HUES64 (cell line): ENCODE data around the gene RIBC1.
A peak's percentile ranks its signal among the peaks of the same experiment; 100 is the strongest.

Experiments used
- H3K27ac ChIP-seq: 2 replicates; pipeline ENCODE4 v1.7.0; 2013; ENCODE audit warnings: low read depth, low read length, inconsistent platforms
- H3K27me3 ChIP-seq: 2 replicates; pipeline ENCODE4 v1.6.1; 2013; ENCODE audit warnings: mild to moderate bottlenecking, low read length; ENCODE audit not compliant: insufficient read depth
- H3K36me3 ChIP-seq: 2 replicates; pipeline ENCODE4 v1.6.1; 2013; ENCODE audit warnings: mild to moderate bottlenecking, low read length; ENCODE audit not compliant: insufficient read depth
- H3K4me1 ChIP-seq: 2 replicates; pipeline ENCODE4 v1.6.1; 2013; ENCODE audit warnings: mild to moderate bottlenecking, low read length, moderate library complexity; ENCODE audit not compliant: insufficient read depth
- H3K4me3 ChIP-seq: 2 replicates; pipeline ENCODE4 v1.5.1; 2013; ENCODE audit warnings: mild to moderate bottlenecking, low read length, moderate library complexity
- H3K9ac ChIP-seq: 2 replicates; pipeline ENCODE4 v1.6.1; 2013; ENCODE audit warnings: mild to moderate bottlenecking, low read depth, low read length
- H3K9me3 ChIP-seq: 2 replicates; pipeline ENCODE4 v1.6.1; 2013; ENCODE audit warnings: low read depth, low read length; ENCODE audit not compliant: insufficient read depth
- WGBS: fragments of 150-250, 120-280 bp; methylation state at CpG from one replicate; pipeline ENCODE4 v1.1.7; 2013; ENCODE audit warnings: missing lambda C conversion rate; 5-methylcytosine and 5-hydroxymethylcytosine counted together

Gene RIBC1

GRCh38 chrX:53437206-53437605, 14.5 kb downstream of the RIBC1 start:
- peaks cover 17% of the 10 kb centered on the region for H3K27me3 ChIP-seq
- H3K9me3 ChIP-seq, result no peaks in the 10 kb centered on the region
- WGBS, result 67% methylated on average over 2 of the region's 2 CpGs
- H3K4me3 ChIP-seq, result no peak overlapping the region
- H3K9ac ChIP-seq, result no peak overlapping the region
- H3K4me1 ChIP-seq, result no peaks in the 10 kb centered on the region
- no peak overlapping the region for H3K27ac ChIP-seq
- H3K36me3 ChIP-seq, result peaks cover 2% of the 10 kb centered on the region

DNA sequence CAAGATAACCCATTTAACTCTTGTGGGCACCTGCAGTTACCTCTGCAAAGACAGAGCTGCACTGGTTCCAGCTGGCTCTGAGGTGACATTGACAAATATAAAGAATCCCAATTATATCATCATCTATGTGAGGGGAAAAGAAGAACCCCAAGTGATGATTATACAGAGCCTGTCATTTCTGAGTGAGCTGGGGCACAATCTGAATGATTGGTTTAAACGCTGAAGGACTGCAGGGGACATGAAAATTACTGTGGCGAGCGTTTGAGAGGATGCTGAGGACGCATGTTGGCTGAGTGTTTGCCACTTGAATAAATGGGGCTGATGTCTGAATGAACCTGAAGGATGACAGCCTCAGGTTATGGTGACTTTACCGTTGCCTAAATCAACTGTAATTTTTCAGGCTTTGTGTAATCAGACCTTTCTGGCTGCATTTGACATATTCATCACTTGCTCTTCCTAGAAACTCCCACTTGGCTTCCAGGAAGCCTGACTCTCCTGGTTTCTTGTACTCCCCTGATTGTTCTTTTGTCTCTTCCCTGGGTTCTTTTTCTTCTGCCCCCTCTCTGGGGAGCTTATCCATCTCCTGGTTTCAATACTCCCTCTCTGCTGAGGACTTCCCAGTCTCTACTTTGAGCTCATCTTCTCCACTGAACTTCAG, 15.6 kb downstream of the RIBC1 start:
- Histone ChIP-seq H3K27me3 (peaks cover 17% of the 10 kb centered on the region), H3K9me3 (no peaks in the 10 kb centered on the region), H3K9ac (no peak overlapping the region), H3K27ac (no peak overlapping the region), H3K4me1 (no peaks in the 10 kb centered on the region), H3K4me3 (no peak overlapping the region), H3K36me3 (no peaks in the 10 kb centered on the region)
- WGBS, result 73% methylated on average over 5 of the region's 5 CpGs

DNA sequence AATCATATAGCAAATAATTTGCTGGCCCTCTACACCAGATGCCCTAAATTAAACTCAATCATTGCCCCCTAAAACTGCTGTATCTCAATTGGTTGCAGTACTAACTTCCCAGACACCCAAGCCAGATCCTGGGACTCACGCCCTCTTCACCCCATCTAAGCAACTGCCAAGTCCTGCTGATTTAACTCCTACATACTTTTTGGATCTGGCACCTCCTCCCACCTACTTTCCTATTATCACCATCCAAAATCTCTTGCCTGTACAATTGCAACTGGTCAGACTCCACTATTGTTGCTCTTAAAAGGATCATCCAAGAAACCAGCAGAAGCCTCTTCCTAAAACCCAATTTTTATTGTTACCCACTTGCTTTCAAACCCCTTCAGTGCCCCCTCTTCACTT, 16.2 kb downstream of the RIBC1 start:
- H3K9ac ChIP-seq, result no peak overlapping the region
- H3K4me3 ChIP-seq, result no peak overlapping the region
- 78% methylated on average over 1 of the region's 1 CpG for WGBS
- no peaks in the 10 kb centered on the region for H3K9me3 ChIP-seq
- H3K27me3 ChIP-seq, result peaks cover 17% of the 10 kb centered on the region
- no peaks in the 10 kb centered on the region for H3K36me3 ChIP-seq
- H3K27ac ChIP-seq, result no peak overlapping the region
- H3K4me1 ChIP-seq, result no peaks in the 10 kb centered on the region

DNA sequence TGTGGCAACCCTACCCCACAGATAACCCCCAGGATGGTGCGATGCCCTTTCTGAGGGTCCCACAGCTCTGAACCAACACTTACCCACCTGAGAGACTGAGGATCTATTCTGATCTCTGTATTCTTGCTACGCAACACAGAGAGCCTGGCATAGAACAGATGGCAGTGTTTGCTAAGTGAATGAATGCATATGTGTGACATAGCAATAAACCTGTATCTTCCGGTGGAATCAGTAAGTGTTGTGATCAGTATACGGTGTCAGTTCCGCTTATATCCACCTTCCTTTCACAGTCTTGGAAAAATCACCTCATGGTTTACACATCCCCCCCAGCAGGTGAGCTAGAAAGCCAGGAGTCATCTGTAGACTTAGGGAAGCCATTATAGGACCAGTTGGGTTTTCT, 17.4 kb downstream of the RIBC1 start:
- WGBS, result 95% methylated on average over 2 of the region's 5 CpGs

DNA sequence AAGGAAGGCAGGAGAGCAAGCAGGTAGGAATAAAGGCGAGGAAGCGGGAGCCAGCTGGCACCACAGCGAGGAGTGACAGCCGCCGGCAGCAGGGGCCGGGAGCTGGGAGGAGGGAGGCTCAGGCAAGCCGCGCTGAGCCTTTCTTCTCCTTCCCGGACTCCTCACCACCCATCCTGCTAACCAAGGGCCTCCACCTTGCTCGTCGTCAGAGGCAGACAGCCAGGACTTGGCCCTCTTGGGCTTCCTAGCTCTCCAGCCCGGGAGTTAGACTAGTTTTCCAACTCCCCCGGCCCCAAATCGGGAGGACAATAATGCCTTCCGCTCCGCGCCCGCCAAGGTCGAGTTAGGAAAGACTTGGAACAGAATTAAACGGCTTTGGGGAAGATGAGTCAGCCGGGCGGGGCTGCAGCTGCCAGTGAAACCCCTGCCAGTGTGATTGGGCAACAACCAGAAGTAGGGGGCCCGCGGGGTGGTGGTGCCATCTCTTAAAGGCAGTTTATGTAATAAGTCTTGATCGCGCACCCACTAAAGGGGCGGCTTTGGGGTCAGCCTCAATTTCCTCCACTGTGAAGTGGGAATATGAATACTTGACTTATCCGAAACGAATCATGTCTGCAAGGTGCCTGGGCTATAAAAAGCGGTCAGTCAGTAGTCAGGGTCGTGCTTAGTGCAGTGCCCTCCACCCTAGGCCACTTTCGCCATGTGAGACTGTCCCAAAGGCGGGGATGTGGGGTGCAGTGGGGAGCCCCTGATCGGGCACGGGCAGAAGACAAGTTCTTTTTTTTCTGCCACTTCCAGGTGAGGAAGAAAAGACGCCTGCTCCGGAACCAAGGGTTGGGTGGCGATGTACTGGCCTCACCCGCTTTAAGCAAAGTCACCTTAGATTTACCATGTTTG, 18.2 kb downstream of the RIBC1 start:
- no peaks in the 10 kb centered on the region for H3K4me1 ChIP-seq
- 0 out of 2 replicates have a peak overlapping the region, but pooled peaks have one; percentile 26 for H3K9ac ChIP-seq
- no peak overlapping the region for H3K27ac ChIP-seq
- H3K9me3 ChIP-seq, result no peaks in the 10 kb centered on the region
- WGBS, result 15% methylated on average over 35 of the region's 39 CpGs
- peak overlapping the region; percentile 64 for H3K4me3 ChIP-seq
- H3K27me3 ChIP-seq, result peaks cover 17% of the 10 kb centered on the region
- no peaks in the 10 kb centered on the region for H3K36me3 ChIP-seq

More for the DNA sequence above, 17.4 kb downstream of the RIBC1 start:
- H3K4me3 ChIP-seq, result peak overlapping the region; percentile 64
- H3K36me3 ChIP-seq, result no peaks in the 10 kb centered on the region
- H3K9me3 ChIP-seq, result no peaks in the 10 kb centered on the region
- no peak overlapping the region for H3K27ac ChIP-seq
- no peak overlapping the region for H3K9ac ChIP-seq
- no peaks in the 10 kb centered on the region for H3K4me1 ChIP-seq
- peaks cover 17% of the 10 kb centered on the region for H3K27me3 ChIP-seq

- H3K36me3 ChIP-seq, result no peaks in the 10 kb centered on the region
- WGBS, result 12% methylated on average over 42 of the region's 44 CpGs
- H3K27ac ChIP-seq, result no peak overlapping the region
- peaks cover 17% of the 10 kb centered on the region for H3K27me3 ChIP-seq
- H3K4me1 ChIP-seq, result no peaks in the 10 kb centered on the region
- H3K4me3 ChIP-seq, result peak overlapping the region; percentile 64
- H3K9ac ChIP-seq, result no peak overlapping the region
- H3K9me3 ChIP-seq, result no peaks in the 10 kb centered on the region
Measured at GRCh38 chrX:53441531-53442321, 19.1 kb downstream of the RIBC1 start.

GRCh38 chrX:53442322-53442631, 19.6 kb downstream of the RIBC1 start:
- Histone ChIP-seq H3K27me3 (peaks cover 17% of the 10 kb centered on the region), H3K27ac (no peak overlapping the region), H3K4me3 (peak overlapping the region; percentile 64), H3K9me3 (no peaks in the 10 kb centered on the region), H3K9ac (no peak overlapping the region), H3K4me1 (no peaks in the 10 kb centered on the region), H3K36me3 (no peaks in the 10 kb centered on the region)
- WGBS, result 80% methylated on average over 1 of the region's 1 CpG

GRCh38 chrX:53445977-53446376, 23.3 kb downstream of the RIBC1 start:
- no peaks in the 10 kb centered on the region for H3K9me3 ChIP-seq
- peaks cover 3% of the 10 kb centered on the region for H3K27me3 ChIP-seq
- 17% methylated on average over 6 of the region's 6 CpGs for WGBS
- H3K4me1 ChIP-seq, result no peaks in the 10 kb centered on the region
- no peaks in the 10 kb centered on the region for H3K36me3 ChIP-seq
- no peak overlapping the region for H3K4me3 ChIP-seq
- H3K27ac ChIP-seq, result no peak overlapping the region
- no peak overlapping the region for H3K9ac ChIP-seq

- no peak overlapping the region for H3K9ac ChIP-seq
- no peak overlapping the region for H3K27ac ChIP-seq
- no peaks in the 10 kb centered on the region for H3K9me3 ChIP-seq
- 96% methylated on average over 2 of the region's 2 CpGs for WGBS
- no peaks in the 10 kb centered on the region for H3K27me3 ChIP-seq
- no peak overlapping the region for H3K4me3 ChIP-seq
- no peaks in the 10 kb centered on the region for H3K4me1 ChIP-seq
- H3K36me3 ChIP-seq, result no peaks in the 10 kb centered on the region
Measured at GRCh38 chrX:53447441-53447840, 24.8 kb downstream of the RIBC1 start.

GRCh38 chrX:53449632-53450031, 27.0 kb downstream of the RIBC1 start:
- H3K27ac ChIP-seq, result no peak overlapping the region
- 86% methylated on average over 2 of the region's 3 CpGs for WGBS

DNA sequence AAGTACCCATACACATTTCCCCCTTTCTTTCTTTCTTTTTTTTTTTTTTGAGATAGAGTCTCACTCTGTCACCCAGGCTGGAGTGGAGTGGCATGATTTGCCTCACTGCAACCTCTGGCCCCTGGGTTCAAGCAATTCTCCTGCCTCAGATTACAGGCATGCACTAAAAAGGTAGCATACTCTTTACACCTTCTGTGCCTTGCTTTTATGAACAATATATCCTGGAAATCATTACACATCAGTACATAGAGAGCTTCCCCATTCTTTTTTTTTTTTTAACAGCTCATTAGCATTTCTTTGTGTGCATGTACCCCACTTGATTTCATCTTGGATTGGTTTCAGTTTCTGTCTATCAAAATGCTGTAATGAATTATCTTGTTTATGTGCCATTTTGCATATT, 30.1 kb downstream of the RIBC1 start:
- Histone ChIP-seq H3K9me3 (no peaks in the 10 kb centered on the region), H3K27me3 (no peaks in the 10 kb centered on the region), H3K36me3 (no peaks in the 10 kb centered on the region), H3K4me3 (no peak overlapping the region), H3K9ac (no peak overlapping the region), H3K4me1 (no peaks in the 10 kb centered on the region), H3K27ac (no peak overlapping the region)

More at GRCh38 chrX:53449632-53450031, 27.0 kb downstream of the RIBC1 start:
- Histone ChIP-seq H3K27me3 (no peaks in the 10 kb centered on the region), H3K4me3 (no peak overlapping the region), H3K4me1 (no peaks in the 10 kb centered on the region), H3K9me3 (no peaks in the 10 kb centered on the region), H3K9ac (no peak overlapping the region), H3K36me3 (no peaks in the 10 kb centered on the region)
